Smooth muscle cell (in vitro differentiated cells): ENCODE measurements around the gene OR8H1. TPM values are rescaled to one million over a fixed set of nuclear protein-coding genes. Genes with fewer than 3 reads are reported as not detected.

Source experiments
- DNase-seq: peaks from one replicate; lab custom pipeline; 2025; ENCODE audit not compliant: unreplicated experiment; lab: John Stamatoyannopoulos, UW
- H2AFZ ChIP-seq: fragments of 200-600 bp; sonication (generic); 2 replicates; pipeline ENCODE4 v1.6.0; 2016; ENCODE audit warnings: antibody characterized with exemption, low read depth, mild to moderate bottlenecking
- H3F3A ChIP-seq: fragments of 200-600 bp; sonication (generic); 2 replicates; pipeline ENCODE4 v1.6.0; 2017; ENCODE audit warnings: antibody characterized with exemption, low read depth
- H3K27ac ChIP-seq: fragments of 200-600 bp; sonication (generic); 2 replicates; pipeline ENCODE4 v1.5.1; 2016; ENCODE audit warnings: low read depth, mild to moderate bottlenecking
- H3K27me3 ChIP-seq: fragments of 200-600 bp; sonication (generic); 2 replicates; pipeline ENCODE4 v1.6.1; 2016; ENCODE audit warnings: low read depth, mild to moderate bottlenecking
- H3K36me3 ChIP-seq: fragments of 200-600 bp; sonication (generic); 2 replicates; pipeline ENCODE4 v1.5.1; 2016; ENCODE audit warnings: low read depth
- H3K4me1 ChIP-seq: fragments of 200-600 bp; sonication (generic); 2 replicates; pipeline ENCODE4 v1.5.1; 2016; ENCODE audit warnings: low read depth
- H3K4me2 ChIP-seq: fragments of 200-600 bp; sonication (generic); 2 replicates; pipeline ENCODE4 v1.6.0; 2016; ENCODE audit warnings: mild to moderate bottlenecking
- H3K4me3 ChIP-seq: fragments of 200-600 bp; sonication (generic); 2 replicates; pipeline ENCODE4 v1.5.1; 2016; ENCODE audit warnings: mild to moderate bottlenecking
- H3K79me2 ChIP-seq: fragments of 200-600 bp; sonication (generic); 2 replicates; pipeline ENCODE4 v1.6.0; 2016; ENCODE audit warnings: low read depth, mild to moderate bottlenecking
- H3K9ac ChIP-seq: fragments of 200-600 bp; sonication (generic); 2 replicates; pipeline ENCODE4 v1.6.0; 2016; ENCODE audit warnings: low read depth
- H3K9me3 ChIP-seq: fragments of 200-600 bp; sonication (generic); replicated peaks from 2 replicates; pipeline ENCODE4 v1.5.1; 2016; ENCODE audit warnings: low read depth
- H4K20me1 ChIP-seq: fragments of 200-600 bp; sonication (generic); 2 replicates; pipeline ENCODE4 v1.6.0; 2016; ENCODE audit warnings: low read depth
- CTCF ChIP-seq: fragments of 200-600 bp; sonication (generic); IDR thresholded peaks from 2 replicates; pipeline ENCODE4 v1.5.1; 2017; ENCODE audit warnings: borderline replicate concordance, mild to moderate bottlenecking, antibody characterized with exemption; ENCODE audit not compliant: insufficient read depth, poor library complexity, severe bottlenecking
- WGBS: methylation state at CpG from one replicate; pipeline ENCODE4 v1.1.7; 2016; ENCODE audit warnings: low lambda C conversion rate; 5-methylcytosine and 5-hydroxymethylcytosine counted together
- polyA plus RNA-seq: library from polyadenylated mRNA; unstranded; fragments of >200 nt; fragmentation: Nextera tagmentation; extraction: Ambion mirVana; gene quantifications from 2 replicates; pipeline ENCODE4 v1.2.1, GENCODE V29; 2016
- total RNA-seq: library from RNA; depleted of rRNA; stranded (reverse); fragments of >200 nt; gene quantifications from 2 replicates; pipeline ENCODE4 v1.2.3, GENCODE V29; 2014

Gene OR8H1
- total and polyA plus RNA-seq, 2 experiments from 2014 or later, result not detected

GRCh38 chr11:56273854-56274253 lies 18.2 kb downstream of the OR8H1 start, which contains the start of gene OR5T1:
Gene OR5T1 (plus strand): TSS chr11:56274154. CDS start chr11:56275639, 1,485 bp downstream.
- H3K79me2 ChIP-seq, result no peaks in the 10 kb centered on the region
- no peak within 1 kb of the TSS for H2AFZ ChIP-seq
- no peaks in the 10 kb centered on the region for H3K4me1 ChIP-seq
- H3K4me2 ChIP-seq, result no peak within 1 kb of the TSS
- DNase-seq, result no peak
- no peaks in the 10 kb centered on the region for H4K20me1 ChIP-seq
- TF ChIP-seq CTCF, result no peak
- H3K9ac ChIP-seq, result no peak within 1 kb of the TSS
- no peaks in the 10 kb centered on the region for H3K27me3 ChIP-seq
- no peak within 1 kb of the TSS for H3K4me3 ChIP-seq
- no peaks in the 10 kb centered on the region for H3F3A ChIP-seq
- H3K9me3 ChIP-seq, result no peaks in the 10 kb centered on the region
- H3K27ac ChIP-seq, result no peak within 1 kb of the TSS
- no peaks in the 10 kb centered on the region for H3K36me3 ChIP-seq

- H3K27ac ChIP-seq, result no peak overlapping the region
- no peaks in the 10 kb centered on the region for H3K79me2 ChIP-seq
- no peaks in the 10 kb centered on the region for H3F3A ChIP-seq
- no peak for DNase-seq
- no peaks in the 10 kb centered on the region for H3K27me3 ChIP-seq
- no peak overlapping the region for H3K4me2 ChIP-seq
- H2AFZ ChIP-seq, result no peak overlapping the region
- 66% methylated on average over 3 of the region's 3 CpGs for WGBS
- TF ChIP-seq CTCF, result no peak
- H3K4me1 ChIP-seq, result no peaks in the 10 kb centered on the region
- H3K9ac ChIP-seq, result no peak overlapping the region
- no peaks in the 10 kb centered on the region for H4K20me1 ChIP-seq
- no peaks in the 10 kb centered on the region for H3K9me3 ChIP-seq
- H3K4me3 ChIP-seq, result no peak overlapping the region
- H3K36me3 ChIP-seq, result no peaks in the 10 kb centered on the region
These were observed 21.0 kb downstream of the OR8H1 start for GRCh38 chr11:56271092-56271491.

- Histone ChIP-seq H3K27ac (no peak within 1 kb of the TSS), H3K4me1 (no peaks in the 10 kb centered on the region), H3K9ac (no peak within 1 kb of the TSS), H3K79me2 (no peaks in the 10 kb centered on the region), H4K20me1 (no peaks in the 10 kb centered on the region), H3K27me3 (no peaks in the 10 kb centered on the region), H3K9me3 (no peaks in the 10 kb centered on the region), H3K4me3 (no peak within 1 kb of the TSS), H3F3A (no peaks in the 10 kb centered on the region), H3K4me2 (no peak within 1 kb of the TSS), H2AFZ (no peak within 1 kb of the TSS), H3K36me3 (no peaks in the 10 kb centered on the region)
- no peak for DNase-seq
- TF ChIP-seq CTCF, result no peak
These were observed 40.1 kb downstream of the OR8H1 start, which contains the start of gene OR5T3 for GRCh38 chr11:56251954-56252353. Gene OR5T3 (plus strand): TSS chr11:56252254. CDS start chr11:56252254, 0 bp downstream.

Other genes with a start within 250 kb of the OR8H1 start
- not detected in 2 replicates for gene OR8I2, start 198.9 kb downstream of the OR8H1 start, total RNA-seq
- gene OR8I2, start 198.9 kb downstream of the OR8H1 start, polyA plus RNA-seq, result not detected in 2 replicates
- not detected in 2 replicates for gene OR8H2, start 188.6 kb downstream of the OR8H1 start, total RNA-seq
- gene OR8H2, start 188.6 kb downstream of the OR8H1 start, polyA plus RNA-seq, result not detected in 2 replicates
- not detected in 2 replicates for gene OR8H3, start 169.9 kb downstream of the OR8H1 start, total RNA-seq
- not detected in 2 replicates for gene OR8H3, start 169.9 kb downstream of the OR8H1 start, polyA plus RNA-seq
- gene OR8J3, start 152.1 kb downstream of the OR8H1 start, total RNA-seq, result not detected in 2 replicates
- gene OR8J3, start 152.1 kb downstream of the OR8H1 start, polyA plus RNA-seq, result not detected in 2 replicates
- gene OR8K5, start 131.9 kb downstream of the OR8H1 start, total RNA-seq, result not detected in 2 replicates
- not detected in 2 replicates for gene OR8K5, start 131.9 kb downstream of the OR8H1 start, polyA plus RNA-seq
- not detected in 2 replicates for gene OR5J2, start 115.6 kb downstream of the OR8H1 start, total RNA-seq
- gene OR5J2, start 115.6 kb downstream of the OR8H1 start, polyA plus RNA-seq, result not detected in 2 replicates
- gene OR5T2, start 58.0 kb downstream of the OR8H1 start, total RNA-seq, result not detected in 2 replicates
- gene OR5T2, start 58.0 kb downstream of the OR8H1 start, polyA plus RNA-seq, result not detected in 2 replicates
- not detected in 2 replicates for gene OR5T3, start 40.0 kb downstream of the OR8H1 start, total RNA-seq
- not detected in 2 replicates for gene OR5T3, start 40.0 kb downstream of the OR8H1 start, polyA plus RNA-seq
- not detected in 2 replicates for gene OR5T1, start 18.1 kb downstream of the OR8H1 start, total RNA-seq
- gene OR5T1, start 18.1 kb downstream of the OR8H1 start, polyA plus RNA-seq, result not detected in 2 replicates
- gene OR8K3, start 22.9 kb upstream of the OR8H1 start, total RNA-seq, result not detected in 2 replicates
- not detected in 2 replicates for gene OR8K3, start 22.9 kb upstream of the OR8H1 start, polyA plus RNA-seq
- gene OR8K1, start 53.8 kb upstream of the OR8H1 start, total RNA-seq, result not detected in 2 replicates
- not detected in 2 replicates for gene OR8K1, start 53.8 kb upstream of the OR8H1 start, polyA plus RNA-seq
- not detected in 2 replicates for gene OR8J1, start 62.0 kb upstream of the OR8H1 start, total RNA-seq
- gene OR8J1, start 62.0 kb upstream of the OR8H1 start, polyA plus RNA-seq, result not detected in 2 replicates
- not detected in 2 replicates for gene OR8U1, start 83.4 kb upstream of the OR8H1 start, total RNA-seq
- not detected in 2 replicates for gene OR8U1, start 83.4 kb upstream of the OR8H1 start, polyA plus RNA-seq
- gene OR5AL1, start 120.4 kb upstream of the OR8H1 start, total RNA-seq, result not detected in 2 replicates
- gene OR5AL1, start 120.4 kb upstream of the OR8H1 start, polyA plus RNA-seq, result not detected in 2 replicates
- gene OR5M3, start 181.1 kb upstream of the OR8H1 start, total RNA-seq, result not detected in 2 replicates
- not detected in 2 replicates for gene OR5M3, start 181.1 kb upstream of the OR8H1 start, polyA plus RNA-seq
- gene OR5M8, start 199.1 kb upstream of the OR8H1 start, total RNA-seq, result not detected in 2 replicates
- gene OR5M8, start 199.1 kb upstream of the OR8H1 start, polyA plus RNA-seq, result not detected in 2 replicates